ENCODE results near the gene PEX3.

PEX3 gene

GRCh38 chr6:143516690-143517446, 66.3 kb downstream of the PEX3 start:
- H3F3A ChIP-seq (ENCODE audit: insufficient read depth, low read length), result no peaks in the 10 kb centered on the region
- H3K4me1 ChIP-seq (ENCODE audit: low read length), result peaks cover 5% of the 10 kb centered on the region; the same call in 1 of the 2 replicates
- H3K27me3 ChIP-seq (replicated peaks; ENCODE audit: insufficient read depth, low read length), result no peaks in the 10 kb centered on the region
- H3K4me3 ChIP-seq (ENCODE audit: low read length), result no peak overlapping the region
- DNase-seq, result peak; percentile 20
- no peaks in the 10 kb centered on the region for H3K79me2 ChIP-seq (ENCODE audit: low read length)
- no peak overlapping the region for H2AFZ ChIP-seq (ENCODE audit: low read length)
- H3K36me3 ChIP-seq (replicated peaks; ENCODE audit: insufficient read depth, low read length), result no peaks in the 10 kb centered on the region
- H4K20me1 ChIP-seq (ENCODE audit: insufficient read depth, low read length), result no peaks in the 10 kb centered on the region
- H3K27ac ChIP-seq (ENCODE audit: low read length), result no peak overlapping the region
- H3K9me3 ChIP-seq (replicated peaks; ENCODE audit: insufficient read depth, low read length), result no peaks in the 10 kb centered on the region
- H3K9me2 ChIP-seq (replicated peaks; ENCODE audit: insufficient read depth, low read length), result no peaks in the 10 kb centered on the region
- H3K4me2 ChIP-seq (ENCODE audit: low read depth, low read length), result peak overlapping the region; percentile 11; the same call in 1 of the 2 replicates
- TF ChIP-seq EZH2 (optimal IDR thresholded peaks at IDR 0.05; ENCODE audit: low read depth, low read length) (no peak), EZH2phosphoT487 (IDR thresholded peaks at IDR 0.05; ENCODE audit: low read length) (no peak)
- TF ChIP-seq, protein P1, sequence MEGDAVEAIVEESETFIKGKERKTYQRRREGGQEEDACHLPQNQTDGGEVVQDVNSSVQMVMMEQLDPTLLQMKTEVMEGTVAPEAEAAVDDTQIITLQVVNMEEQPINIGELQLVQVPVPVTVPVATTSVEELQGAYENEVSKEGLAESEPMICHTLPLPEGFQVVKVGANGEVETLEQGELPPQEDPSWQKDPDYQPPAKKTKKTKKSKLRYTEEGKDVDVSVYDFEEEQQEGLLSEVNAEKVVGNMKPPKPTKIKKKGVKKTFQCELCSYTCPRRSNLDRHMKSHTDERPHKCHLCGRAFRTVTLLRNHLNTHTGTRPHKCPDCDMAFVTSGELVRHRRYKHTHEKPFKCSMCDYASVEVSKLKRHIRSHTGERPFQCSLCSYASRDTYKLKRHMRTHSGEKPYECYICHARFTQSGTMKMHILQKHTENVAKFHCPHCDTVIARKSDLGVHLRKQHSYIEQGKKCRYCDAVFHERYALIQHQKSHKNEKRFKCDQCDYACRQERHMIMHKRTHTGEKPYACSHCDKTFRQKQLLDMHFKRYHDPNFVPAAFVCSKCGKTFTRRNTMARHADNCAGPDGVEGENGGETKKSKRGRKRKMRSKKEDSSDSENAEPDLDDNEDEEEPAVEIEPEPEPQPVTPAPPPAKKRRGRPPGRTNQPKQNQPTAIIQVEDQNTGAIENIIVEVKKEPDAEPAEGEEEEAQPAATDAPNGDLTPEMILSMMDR (IDR thresholded peaks at IDR 0.05; ENCODE audit: low read length), result no peak
- no peak overlapping the region for H3K9ac ChIP-seq (ENCODE audit: low read length)

- no peaks in the 10 kb centered on the region for H3F3A ChIP-seq (ENCODE audit: insufficient read depth, low read length)
- peak overlapping the region; percentile 11; the same call in 1 of the 2 replicates for H3K4me2 ChIP-seq (ENCODE audit: low read depth, low read length)
- H2AFZ ChIP-seq (ENCODE audit: low read length), result no peak overlapping the region
Observed at GRCh38 chr6:143517447-143517773, 66.8 kb downstream of the PEX3 start.

GRCh38 chr6:143522039-143522600, 71.5 kb downstream of the PEX3 start:
- H4K20me1 ChIP-seq (ENCODE audit: insufficient read depth, low read length), result no peaks in the 10 kb centered on the region
- no peak for DNase-seq
- H3K4me1 ChIP-seq (ENCODE audit: low read length), result no peaks in the 10 kb centered on the region
- no peaks in the 10 kb centered on the region for H3K27me3 ChIP-seq (replicated peaks; ENCODE audit: insufficient read depth, low read length)
- H3K27ac ChIP-seq (ENCODE audit: low read length), result no peak overlapping the region
- H3K9ac ChIP-seq (ENCODE audit: low read length), result no peak overlapping the region
- TF ChIP-seq EZH2 (optimal IDR thresholded peaks at IDR 0.05; ENCODE audit: low read depth, low read length) (no peak), EZH2phosphoT487 (IDR thresholded peaks at IDR 0.05; ENCODE audit: low read length) (no peak)
- TF ChIP-seq, protein P1 (IDR thresholded peaks at IDR 0.05; ENCODE audit: low read length), result no peak
- no peaks in the 10 kb centered on the region for H3K9me2 ChIP-seq (replicated peaks; ENCODE audit: insufficient read depth, low read length)
- H3K4me3 ChIP-seq (ENCODE audit: low read length), result no peak overlapping the region
- H3K79me2 ChIP-seq (ENCODE audit: low read length), result no peaks in the 10 kb centered on the region
- no peak overlapping the region for H2AFZ ChIP-seq (ENCODE audit: low read length)
- H3F3A ChIP-seq (ENCODE audit: insufficient read depth, low read length), result no peaks in the 10 kb centered on the region
- no peaks in the 10 kb centered on the region for H3K36me3 ChIP-seq (replicated peaks; ENCODE audit: insufficient read depth, low read length)
- no peaks in the 10 kb centered on the region for H3K9me3 ChIP-seq (replicated peaks; ENCODE audit: insufficient read depth, low read length)
- H3K4me2 ChIP-seq (ENCODE audit: low read depth, low read length), result no peak overlapping the region

More at GRCh38 chr6:143517447-143517773, 66.8 kb downstream of the PEX3 start:
- Histone ChIP-seq H4K20me1 (ENCODE audit: insufficient read depth, low read length) (no peaks in the 10 kb centered on the region), H3K9me2 (replicated peaks; ENCODE audit: insufficient read depth, low read length) (no peaks in the 10 kb centered on the region), H3K79me2 (ENCODE audit: low read length) (no peaks in the 10 kb centered on the region), H3K9me3 (replicated peaks; ENCODE audit: insufficient read depth, low read length) (no peaks in the 10 kb centered on the region), H3K36me3 (replicated peaks; ENCODE audit: insufficient read depth, low read length) (no peaks in the 10 kb centered on the region), H3K4me1 (ENCODE audit: low read length) (peaks cover 5% of the 10 kb centered on the region; the same call in 1 of the 2 replicates), H3K27ac (ENCODE audit: low read length) (no peak overlapping the region), H3K27me3 (replicated peaks; ENCODE audit: insufficient read depth, low read length) (no peaks in the 10 kb centered on the region), H3K9ac (ENCODE audit: low read length) (no peak overlapping the region), H3K4me3 (ENCODE audit: low read length) (no peak overlapping the region)
- TF ChIP-seq EZH2phosphoT487 (IDR thresholded peaks at IDR 0.05; ENCODE audit: low read length) (no peak), EZH2 (optimal IDR thresholded peaks at IDR 0.05; ENCODE audit: low read depth, low read length) (no peak)
- TF ChIP-seq, protein P1 (IDR thresholded peaks at IDR 0.05; ENCODE audit: low read length), result no peak
- no peak for DNase-seq

All from MM.1S (cell line).